ENCODE results near the gene STT3A.

The STT3A gene

GRCh38 chr11:125585487-125585886 lies 7.2 kb upstream of the STT3A start:
- DNase-seq: no peak
- in situ Hi-C loops (cut with MboI; ENCODE audit: low pct_unique_long_range_greater_than_20kb, low sequenced_read_pairs): no loop called here

- DNase-seq: no peak
- in situ Hi-C loops (cut with MboI; ENCODE audit: low pct_unique_long_range_greater_than_20kb, low sequenced_read_pairs): no loop called here
Measured at GRCh38 chr11:125586623-125587022, 6.0 kb upstream of the STT3A start.

DNA sequence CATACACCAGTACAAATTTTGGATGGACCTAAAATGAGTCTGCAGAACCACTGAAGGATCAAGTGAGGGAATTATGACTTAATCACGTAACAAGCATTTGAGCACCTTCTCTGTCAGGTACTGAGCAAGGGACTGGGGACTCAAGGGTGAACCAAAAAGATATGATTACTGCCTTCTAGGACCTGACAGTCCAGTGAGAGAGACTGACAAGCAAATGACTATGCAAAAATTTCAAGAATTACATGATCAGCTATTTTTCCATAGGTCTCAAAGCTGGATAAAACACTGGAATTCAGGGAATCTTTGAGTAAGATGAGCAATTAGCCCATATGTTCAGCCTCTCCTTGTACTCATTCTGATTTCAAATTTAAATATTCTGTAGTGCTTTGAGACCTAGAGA lies 5.2 kb upstream of the STT3A start:
- DNase-seq: no peak
- in situ Hi-C loops (cut with MboI; ENCODE audit: low pct_unique_long_range_greater_than_20kb, low sequenced_read_pairs): no loop called here

DNA sequence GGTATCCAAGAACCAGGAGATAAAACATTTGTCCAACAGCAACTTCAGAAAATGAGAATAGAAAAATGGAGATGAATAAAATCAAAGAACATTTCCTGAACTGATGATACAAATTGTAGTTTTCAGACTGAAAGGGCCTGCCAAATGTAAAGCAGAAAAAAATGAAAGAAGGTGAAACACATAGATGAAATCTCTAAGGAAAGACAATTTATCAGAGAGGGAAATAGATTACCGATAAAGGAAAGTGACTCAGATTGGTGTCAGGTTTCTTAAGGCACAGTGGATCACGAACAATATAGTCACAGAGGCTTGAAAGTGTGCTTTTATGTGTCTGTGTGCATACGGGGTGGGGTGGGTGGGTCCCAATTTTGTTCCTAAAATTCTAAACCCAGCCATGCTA lies 4.1 kb upstream of the STT3A start:
- in situ Hi-C loops (cut with MboI; ENCODE audit: low pct_unique_long_range_greater_than_20kb, low sequenced_read_pairs): no loop called here
- DNase-seq: no peak

- no peak for DNase-seq
- in situ Hi-C loops (cut with MboI; ENCODE audit: low pct_unique_long_range_greater_than_20kb, low sequenced_read_pairs): no loop called here
Measured at GRCh38 chr11:125591649-125592304, 875 bp upstream of the STT3A start.

GRCh38 chr11:125593114-125593820 lies 615 bp downstream of the STT3A start:
- DNase-seq: peak; percentile 39
- in situ Hi-C loops (cut with MboI; ENCODE audit: low pct_unique_long_range_greater_than_20kb, low sequenced_read_pairs): no loop called here

DNA sequence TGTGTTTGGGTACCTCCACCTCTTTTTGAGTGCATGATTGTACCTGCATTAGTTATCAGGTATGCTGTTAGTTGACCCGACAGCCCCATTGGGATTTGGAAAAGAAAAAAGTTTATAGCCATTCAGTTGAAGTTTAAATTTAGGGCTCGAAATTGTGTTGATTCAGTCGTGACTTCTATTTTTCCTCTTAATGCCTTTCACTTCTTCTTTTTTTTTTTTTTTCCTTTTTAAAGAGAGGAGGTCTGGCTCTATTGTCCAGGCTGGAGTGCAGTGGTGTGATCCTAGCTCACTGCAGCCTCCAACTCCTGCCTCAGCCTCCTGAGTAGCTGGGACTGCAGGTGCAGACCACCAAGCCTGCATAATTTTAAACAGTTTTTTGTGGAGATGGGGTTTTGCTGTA lies 2.3 kb downstream of the STT3A start:
- no peak for DNase-seq
- in situ Hi-C loops (cut with MboI; ENCODE audit: low pct_unique_long_range_greater_than_20kb, low sequenced_read_pairs): no loop called here

GRCh38 chr11:125600663-125601062 lies 8.0 kb downstream of the STT3A start:
- no peak for DNase-seq
- in situ Hi-C loops (cut with MboI; ENCODE audit: low pct_unique_long_range_greater_than_20kb, low sequenced_read_pairs): no loop called here

DNA sequence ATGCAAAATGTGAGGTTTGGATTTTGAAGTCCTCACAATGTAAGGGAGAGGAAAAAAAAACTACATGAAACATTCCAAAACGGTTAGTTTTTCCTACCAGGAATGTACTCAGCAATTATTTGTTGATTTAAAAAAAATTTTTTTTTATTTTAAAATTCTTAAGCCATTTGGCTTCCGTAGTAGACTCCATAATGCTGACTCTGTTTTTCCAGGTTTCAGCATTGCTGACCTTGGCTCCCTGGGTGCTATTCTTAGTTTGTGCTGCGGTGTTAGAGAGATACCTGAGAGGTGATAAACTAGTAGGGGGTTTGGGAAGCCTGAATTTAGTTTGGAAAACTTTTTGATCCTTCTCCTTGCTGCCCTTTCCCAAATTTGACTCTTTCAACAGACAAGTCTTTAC lies 10.6 kb downstream of the STT3A start:
- no peak for DNase-seq
- in situ Hi-C loops (cut with MboI; ENCODE audit: low pct_unique_long_range_greater_than_20kb, low sequenced_read_pairs): no loop called here

DNA sequence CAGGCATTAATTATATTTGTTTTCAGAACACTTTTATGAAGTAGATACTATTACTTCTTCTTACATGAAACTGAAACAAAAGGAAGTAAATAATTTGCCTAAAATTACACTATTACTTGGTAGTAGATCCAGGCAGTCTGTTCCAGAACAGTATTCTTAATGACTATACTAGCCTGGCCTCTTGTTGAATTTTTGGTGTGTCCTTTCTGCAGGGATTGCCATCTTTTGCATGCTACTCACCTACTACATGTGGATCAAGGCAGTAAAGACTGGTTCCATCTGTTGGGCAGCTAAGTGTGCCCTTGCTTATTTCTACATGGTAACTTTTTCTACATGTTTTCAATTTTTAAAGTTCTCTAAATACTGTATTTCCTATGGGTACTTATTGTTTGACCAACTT lies 12.8 kb downstream of the STT3A start:
- in situ Hi-C loops (cut with MboI; ENCODE audit: low pct_unique_long_range_greater_than_20kb, low sequenced_read_pairs): no loop called here
- no peak for DNase-seq

GRCh38 chr11:125609545-125609944 lies 16.9 kb downstream of the STT3A start:
- DNase-seq: no peak
- in situ Hi-C loops (cut with MboI; ENCODE audit: low pct_unique_long_range_greater_than_20kb, low sequenced_read_pairs): no loop called here

DNA sequence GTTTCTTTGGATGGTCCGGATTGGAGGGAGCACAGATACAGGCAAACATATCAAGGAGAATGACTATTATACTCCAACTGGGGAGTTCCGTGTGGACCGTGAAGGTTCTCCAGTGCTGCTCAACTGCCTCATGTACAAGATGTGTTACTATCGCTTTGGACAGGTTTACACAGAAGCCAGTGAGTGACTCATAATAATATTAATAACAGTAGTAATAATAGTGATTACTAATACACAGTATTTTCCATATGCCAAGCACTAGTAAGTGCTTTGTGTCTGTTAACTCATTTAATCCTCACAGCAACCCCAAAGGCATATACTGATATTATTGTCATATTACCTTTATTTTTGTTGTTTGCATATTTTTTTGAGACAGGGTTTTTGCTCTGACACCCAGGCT lies 25.7 kb downstream of the STT3A start:
- no peak for DNase-seq
- in situ Hi-C loops (cut with MboI; ENCODE audit: low pct_unique_long_range_greater_than_20kb, low sequenced_read_pairs): no loop called here

DNA sequence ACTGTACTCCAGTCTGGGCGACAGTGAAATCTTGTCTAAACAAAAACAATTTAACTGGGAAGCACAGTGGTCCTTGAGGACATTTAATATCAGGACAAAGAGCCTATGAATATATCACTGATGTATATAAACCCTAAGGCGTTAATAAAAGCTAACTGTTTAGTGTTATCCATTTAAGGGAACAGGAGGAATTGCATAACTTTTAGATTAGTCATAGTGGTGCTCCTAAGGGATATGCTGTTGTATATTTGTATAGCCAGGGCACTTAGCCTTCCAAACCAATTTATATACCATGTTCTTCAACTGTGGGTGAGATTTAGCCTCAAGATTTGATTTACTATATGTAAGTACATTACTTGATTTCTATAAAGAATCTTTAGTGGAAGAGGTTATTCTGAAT lies 29.3 kb downstream of the STT3A start:
- in situ Hi-C loops (cut with MboI; ENCODE audit: low pct_unique_long_range_greater_than_20kb, low sequenced_read_pairs): no loop called here
- DNase-seq: no peak

DNA sequence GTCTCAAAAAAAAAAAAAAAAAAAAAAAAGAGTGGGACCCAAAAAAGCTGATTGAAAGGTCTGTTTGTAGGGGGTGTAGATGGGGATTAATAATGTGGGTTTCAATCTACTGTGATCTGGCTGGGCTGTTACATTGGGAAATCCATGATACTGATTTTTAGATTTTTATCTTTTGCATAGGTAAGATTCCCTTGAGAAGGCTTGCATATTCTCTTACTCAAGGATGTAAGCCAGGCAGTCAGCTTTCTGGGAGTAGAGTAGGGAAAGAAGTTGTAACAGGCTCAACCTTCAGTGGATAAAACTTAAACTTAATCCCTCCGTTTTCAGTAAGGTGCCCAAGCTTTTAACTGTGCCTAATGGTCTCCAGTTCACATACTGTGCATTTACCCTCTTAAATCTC lies 30.4 kb downstream of the STT3A start:
- in situ Hi-C loops (cut with MboI; ENCODE audit: low pct_unique_long_range_greater_than_20kb, low sequenced_read_pairs): no loop called here
- DNase-seq: no peak

DNA sequence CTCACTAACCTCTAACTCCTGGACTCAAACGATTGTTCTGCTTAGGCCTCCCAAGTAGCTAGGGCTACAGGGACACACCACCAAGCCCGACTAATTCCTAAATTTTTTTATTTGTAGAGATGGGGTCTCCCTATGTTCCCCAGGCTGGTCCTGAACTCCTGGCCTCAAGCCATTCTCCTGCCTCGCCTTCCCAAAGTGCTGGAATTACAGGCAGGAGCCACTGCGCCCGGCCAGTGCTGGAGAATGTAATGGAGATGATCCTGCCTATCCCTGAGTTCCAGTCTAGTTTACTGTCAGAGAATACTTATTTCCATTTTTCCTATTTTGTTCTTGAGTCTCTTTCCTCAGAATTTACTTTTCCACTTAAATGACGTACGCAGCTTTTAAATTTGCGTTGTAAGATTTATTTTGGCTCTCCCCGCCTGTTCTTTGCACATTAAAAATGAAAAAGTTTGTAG lies 32.1 kb downstream of the STT3A start, which contains the start of gene CHEK1:
CHEK1 (plus strand) TSS at position 408 of the 458 bp plus-strand sequence. CDS start 1,606 bp downstream, outside the sequence.
- no peak for DNase-seq
- in situ Hi-C loops (cut with MboI; ENCODE audit: low pct_unique_long_range_greater_than_20kb, low sequenced_read_pairs): no loop called here

DNA sequence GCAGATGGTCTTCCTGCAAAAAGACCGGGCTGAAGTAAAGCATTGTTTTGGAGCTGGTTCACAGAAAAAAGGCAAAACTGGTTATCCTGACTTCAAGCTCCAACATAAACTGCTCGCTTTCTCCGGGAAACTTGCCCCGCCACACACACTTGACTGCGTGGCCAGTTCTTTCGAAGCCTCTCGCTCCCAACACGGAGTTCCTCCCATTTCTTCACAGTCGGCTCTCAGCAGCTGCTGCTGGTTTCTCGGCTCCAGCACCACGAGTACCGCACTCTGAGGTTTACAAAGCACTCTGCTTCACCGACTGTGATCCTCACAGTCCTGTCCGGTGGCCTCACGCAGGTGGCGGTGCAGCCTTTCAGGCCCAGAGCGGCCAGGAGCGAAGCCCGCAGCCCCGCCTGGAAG lies 32.6 kb downstream of the STT3A start:
- in situ Hi-C loops (cut with MboI; ENCODE audit: low pct_unique_long_range_greater_than_20kb, low sequenced_read_pairs): no loop called here
- no peak for DNase-seq

DNA sequence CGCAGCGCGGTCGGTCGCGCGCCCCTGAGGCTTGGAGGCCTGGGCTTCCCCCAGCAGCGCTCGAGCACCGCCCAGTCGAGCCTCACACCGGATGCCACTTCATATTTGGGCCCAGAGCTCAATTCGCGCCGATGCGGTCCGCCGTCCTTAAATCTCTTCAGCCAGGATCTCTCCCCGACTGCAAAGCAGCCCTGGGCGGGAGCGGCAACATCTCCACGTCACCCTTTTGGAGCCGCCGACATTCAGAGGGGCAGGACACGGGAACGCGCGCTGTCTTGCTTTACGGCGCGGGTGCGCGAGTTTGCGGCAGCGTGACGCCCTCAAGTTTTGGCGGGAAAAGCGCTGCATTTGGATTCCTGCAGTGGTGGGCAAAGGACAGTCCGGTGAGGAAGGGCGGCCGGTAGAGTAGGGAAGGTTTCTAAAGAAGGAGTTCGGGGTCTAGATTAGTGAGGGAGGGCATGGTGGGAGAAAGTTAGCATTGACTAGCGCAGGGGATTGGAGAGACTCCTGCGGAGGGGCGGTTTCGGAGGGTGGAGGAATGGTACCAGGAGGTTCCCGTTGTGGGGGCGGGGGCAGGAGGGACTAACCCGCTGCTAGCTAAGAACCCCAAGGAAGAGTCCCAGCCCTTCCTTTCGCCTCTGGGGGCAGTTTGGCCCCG lies 33.1 kb downstream of the STT3A start:
- in situ Hi-C loops (cut with MboI; ENCODE audit: low pct_unique_long_range_greater_than_20kb, low sequenced_read_pairs): no loop called here
- DNase-seq: peak; percentile 96

DNA sequence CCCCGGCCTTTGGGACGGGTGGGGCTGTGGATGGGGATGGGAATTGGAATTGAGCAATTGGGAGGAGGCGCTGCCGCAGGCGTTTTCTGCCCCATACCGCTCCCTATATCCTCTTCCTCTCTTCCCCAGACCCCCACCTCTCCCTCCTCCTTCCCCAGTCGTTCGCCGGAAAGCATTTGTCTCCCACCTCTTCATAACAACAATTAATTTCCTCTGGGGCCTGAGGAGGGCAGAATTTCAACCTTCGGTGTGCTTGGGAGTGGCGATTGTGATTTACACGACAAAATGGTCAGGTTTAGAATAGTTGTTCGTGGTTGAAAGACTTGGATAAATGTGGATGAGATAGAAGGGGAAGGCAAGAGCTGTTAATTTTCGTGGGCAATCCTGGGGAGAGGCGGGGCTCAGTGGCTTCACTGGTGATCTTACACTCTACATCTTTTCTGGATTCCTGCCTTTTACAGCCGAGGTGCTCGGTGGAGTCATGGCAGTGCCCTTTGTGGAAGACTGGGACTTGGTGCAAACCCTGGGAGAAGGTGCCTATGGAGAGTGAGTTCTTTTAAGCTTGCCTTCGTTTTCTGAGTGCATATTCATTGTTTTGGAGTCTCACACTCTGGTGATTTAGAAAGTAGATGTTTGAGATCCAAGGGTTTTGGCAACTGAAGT lies 33.8 kb downstream of the STT3A start:
- in situ Hi-C loops (cut with MboI; ENCODE audit: low pct_unique_long_range_greater_than_20kb, low sequenced_read_pairs): no loop called here
- no peak for DNase-seq

DNA sequence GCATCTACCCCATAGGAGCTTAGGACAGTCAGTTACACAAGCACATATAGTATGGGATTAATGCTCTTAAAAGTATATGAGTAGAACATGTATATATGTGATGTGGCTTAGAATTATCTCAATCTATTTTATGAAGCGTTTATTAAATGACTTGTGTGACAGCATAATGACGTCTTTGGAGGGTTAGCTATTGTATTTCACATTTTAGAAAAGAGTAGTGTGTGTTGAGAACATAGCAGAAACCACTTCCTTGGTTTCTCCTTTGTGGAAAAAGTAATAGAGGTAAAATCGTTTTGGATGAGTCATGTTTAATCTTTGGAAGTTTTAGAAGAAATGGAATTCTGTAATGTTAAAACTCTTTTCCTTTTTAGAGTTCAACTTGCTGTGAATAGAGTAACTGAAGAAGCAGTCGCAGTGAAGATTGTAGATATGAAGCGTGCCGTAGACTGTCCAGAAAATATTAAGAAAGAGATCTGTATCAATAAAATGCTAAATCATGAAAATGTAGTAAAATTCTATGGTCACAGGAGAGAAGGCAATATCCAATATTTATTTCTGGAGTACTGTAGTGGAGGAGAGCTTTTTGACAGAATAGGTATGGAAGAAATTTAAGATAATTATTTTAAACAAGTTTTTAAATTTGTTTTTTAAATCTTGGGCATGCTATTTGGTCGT lies 34.7 kb downstream of the STT3A start:
- no peak for DNase-seq
- in situ Hi-C loops (cut with MboI; ENCODE audit: low pct_unique_long_range_greater_than_20kb, low sequenced_read_pairs): no loop called here

Measured in KBM-7 (cell line).